PC-3 (cell line): ENCODE measurements around the gene PCLAF.

Source experiments
- CTCF ChIP-seq: fragments of 300-600 bp; sonication (generic); conservative IDR thresholded peaks from 2 replicates; pipeline ENCODE4 v1.5.1; 2017; ENCODE audit warnings: antibody characterized with exemption, low read depth, mild to moderate bottlenecking, low read length
- EZH2phosphoT487 ChIP-seq: fragments of 300-600 bp; sonication (generic); IDR thresholded peaks from 2 replicates; pipeline ENCODE4 v1.6.1; 2018; ENCODE audit warnings: mild to moderate bottlenecking, antibody characterized with exemption, low read length, borderline replicate concordance

GRCh38 chr15:64429448-64429847, 48.2 kb upstream of the PCLAF start:
- TF ChIP-seq CTCF (no peak), EZH2phosphoT487 (no peak)
